ENCODE measurements around the gene CCNT1.
"Not testable (repeated sequence)": the region's sequence is repeated elsewhere in the genome, so short reads cannot be mapped to it uniquely, and the experiment has no call there.

The CCNT1 gene

DNA sequence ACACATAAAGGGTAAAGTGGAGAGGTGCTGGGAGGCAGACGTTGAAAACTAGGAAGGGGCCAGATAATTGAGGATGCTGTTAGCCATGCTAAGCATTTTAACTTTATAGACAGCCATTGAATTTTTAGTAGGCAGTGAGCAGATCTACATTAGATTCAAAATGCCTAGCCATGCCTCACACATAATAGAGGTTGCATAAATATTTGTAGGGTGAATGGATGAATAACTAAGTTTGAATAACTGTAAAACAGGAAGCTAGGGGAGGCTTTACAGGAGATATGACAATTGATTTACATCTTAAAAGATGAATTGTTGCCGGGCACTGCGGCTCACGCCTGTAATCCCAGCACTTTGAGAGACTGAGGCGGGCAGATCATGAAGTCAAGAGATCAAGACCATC, 12.3 kb upstream of the CCNT1 start:
- H3K9ac ChIP-seq (ENCODE audit: low read length in 2 of 2) = no peak overlapping the region
- H3K4me3 ChIP-seq (ENCODE audit: low read length in 2 of 2) = no peak overlapping the region
- H3K36me3 ChIP-seq (ENCODE audit: control insufficient read depth in 2 of 2, insufficient read depth in 2 of 2, low read length in 2 of 2) = no peaks in the 10 kb centered on the region
- H3K27me3 ChIP-seq (ENCODE audit: control insufficient read depth in 1 of 2, insufficient read depth in 2 of 2, low read length in 2 of 2) = peaks cover 0 to 3% of the 10 kb centered on the region in 2 donors
- no peak overlapping the region for H3K27ac ChIP-seq (ENCODE audit: low read length)
- no peaks in the 10 kb centered on the region for H3K9me3 ChIP-seq (ENCODE audit: control insufficient read depth in 2 of 2, low read length in 2 of 2)
- no peaks in the 10 kb centered on the region for H3K4me1 ChIP-seq (ENCODE audit: control insufficient read depth, insufficient read depth, low read length)

DNA sequence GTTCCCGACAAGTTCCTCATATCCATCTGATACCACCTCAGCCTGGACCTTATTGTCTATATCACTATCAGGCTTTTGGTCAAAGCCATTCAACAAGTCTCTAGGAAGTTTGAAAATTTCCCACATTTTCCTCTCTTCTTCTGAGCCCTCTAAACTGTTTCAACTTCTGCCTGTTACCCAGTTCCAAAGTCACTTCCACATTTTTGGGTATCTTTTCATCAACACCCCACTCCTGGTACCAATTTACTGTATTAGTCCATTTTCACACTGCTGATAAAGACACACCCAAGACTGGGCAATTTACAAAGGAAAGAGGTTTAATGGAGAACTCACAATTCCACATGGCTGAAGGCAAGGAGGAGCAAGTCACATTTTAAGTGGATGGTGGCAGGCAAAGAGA, 4.2 kb upstream of the CCNT1 start:
- not testable (repeated sequence) for H3K36me3 ChIP-seq (ENCODE audit: control insufficient read depth in 2 of 2, insufficient read depth in 2 of 2, low read length in 2 of 2); H3K9ac ChIP-seq (ENCODE audit: low read length in 2 of 2); H3K9me3 ChIP-seq (ENCODE audit: control insufficient read depth in 2 of 2, low read length in 2 of 2)

DNA sequence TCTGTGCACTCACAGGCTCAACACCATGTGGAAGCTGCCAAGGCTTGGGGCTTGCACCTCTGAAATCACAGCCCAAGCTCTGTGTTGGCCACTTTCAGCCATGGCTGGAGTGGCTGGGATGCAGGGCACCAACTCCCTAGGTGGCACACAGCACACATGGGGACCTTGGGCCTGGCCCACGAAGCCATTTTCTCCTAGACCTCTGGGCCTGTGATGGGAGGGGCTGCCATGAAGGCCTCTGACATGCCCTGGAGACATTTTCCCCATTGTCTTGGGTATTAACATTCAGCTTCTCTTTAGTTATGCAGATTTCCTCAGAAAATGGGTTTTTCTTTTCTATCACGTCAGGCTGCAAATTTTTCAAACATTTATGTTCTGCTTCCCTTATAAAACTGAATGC, 3.7 kb upstream of the CCNT1 start:
- H3K36me3 ChIP-seq (ENCODE audit: control insufficient read depth in 2 of 2, insufficient read depth in 2 of 2, low read length in 2 of 2); H3K4me1 ChIP-seq (ENCODE audit: control insufficient read depth, insufficient read depth, low read length); H3K9ac ChIP-seq (ENCODE audit: low read length in 2 of 2); H3K27me3 ChIP-seq (ENCODE audit: control insufficient read depth in 1 of 2, insufficient read depth in 2 of 2, low read length in 2 of 2); H3K9me3 ChIP-seq (ENCODE audit: control insufficient read depth in 2 of 2, low read length in 2 of 2); H3K27ac ChIP-seq (ENCODE audit: low read length); H3K4me3 ChIP-seq (ENCODE audit: low read length in 2 of 2): not testable (repeated sequence)

More for the DNA sequence above, 4.2 kb upstream of the CCNT1 start:
- not testable (repeated sequence) for H3K27me3 ChIP-seq (ENCODE audit: control insufficient read depth in 1 of 2, insufficient read depth in 2 of 2, low read length in 2 of 2); H3K4me3 ChIP-seq (ENCODE audit: low read length in 2 of 2); H3K27ac ChIP-seq (ENCODE audit: low read length); H3K4me1 ChIP-seq (ENCODE audit: control insufficient read depth, insufficient read depth, low read length)

DNA sequence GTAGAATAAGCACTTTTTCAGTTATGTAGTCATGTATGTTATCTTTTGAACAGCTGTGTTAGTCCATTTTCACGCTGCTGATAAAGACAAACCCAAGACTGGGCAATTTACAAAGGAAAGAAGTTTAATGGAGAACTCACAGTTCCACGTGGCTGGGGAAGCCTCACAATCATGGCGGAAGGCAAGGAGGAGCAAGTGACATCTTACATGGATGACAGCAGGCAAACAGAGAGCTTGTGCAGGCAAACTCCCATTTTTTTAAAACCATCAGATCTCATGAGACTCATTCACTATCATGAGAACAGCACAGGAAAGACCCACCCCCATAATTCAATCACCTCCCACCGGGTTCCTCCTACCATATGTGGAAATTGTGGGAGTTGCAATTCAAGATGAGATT, 2.5 kb upstream of the CCNT1 start:
- H3K4me1 ChIP-seq (ENCODE audit: control insufficient read depth, insufficient read depth, low read length) = peaks cover 20% of the 10 kb centered on the region
- H3K4me3 ChIP-seq (ENCODE audit: low read length in 2 of 2); H3K27me3 ChIP-seq (ENCODE audit: control insufficient read depth in 1 of 2, insufficient read depth in 2 of 2, low read length in 2 of 2); H3K27ac ChIP-seq (ENCODE audit: low read length); H3K36me3 ChIP-seq (ENCODE audit: control insufficient read depth in 2 of 2, insufficient read depth in 2 of 2, low read length in 2 of 2); H3K9ac ChIP-seq (ENCODE audit: low read length in 2 of 2); H3K9me3 ChIP-seq (ENCODE audit: control insufficient read depth in 2 of 2, low read length in 2 of 2): not testable (repeated sequence)

DNA sequence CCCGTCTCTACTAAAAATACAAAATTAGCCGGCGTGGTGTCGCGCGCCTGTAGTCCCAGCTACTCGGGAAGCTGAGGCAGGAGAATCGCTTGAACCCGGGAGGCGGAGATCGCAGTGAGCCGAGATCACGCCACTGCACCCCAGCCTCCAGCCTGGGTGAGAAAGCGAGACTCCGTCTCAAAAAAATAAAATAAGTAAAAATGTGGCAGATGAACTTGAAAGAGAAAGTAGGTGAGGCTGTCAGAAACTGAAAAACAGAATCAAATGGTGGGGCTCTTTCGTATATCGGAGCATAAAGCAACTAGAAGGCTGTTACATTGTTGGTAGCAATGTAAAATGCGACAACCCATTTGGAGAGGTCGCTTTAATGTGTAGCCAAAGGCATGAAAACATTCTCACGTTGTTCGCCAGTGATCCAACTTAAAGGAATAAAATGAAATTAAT, 767 bp upstream of the CCNT1 start:
- Histone ChIP-seq H3K36me3 (ENCODE audit: control insufficient read depth in 2 of 2, insufficient read depth in 2 of 2, low read length in 2 of 2) (peaks cover 8 to 9% of the 10 kb centered on the region in 2 donors), H3K9me3 (ENCODE audit: control insufficient read depth in 2 of 2, low read length in 2 of 2) (peaks cover 2 to 4% of the 10 kb centered on the region in 2 donors), H3K27ac (ENCODE audit: low read length) (peak overlapping the region; percentile 99), H3K4me3 (ENCODE audit: low read length in 2 of 2) (peak overlapping the region; percentile 96 to 98), H3K27me3 (ENCODE audit: control insufficient read depth in 1 of 2, insufficient read depth in 2 of 2, low read length in 2 of 2) (no peaks in the 10 kb centered on the region), H3K9ac (ENCODE audit: low read length in 2 of 2) (peak overlapping the region; percentile 82 to 99), H3K4me1 (ENCODE audit: control insufficient read depth, insufficient read depth, low read length) (peaks cover 26% of the 10 kb centered on the region)

DNA sequence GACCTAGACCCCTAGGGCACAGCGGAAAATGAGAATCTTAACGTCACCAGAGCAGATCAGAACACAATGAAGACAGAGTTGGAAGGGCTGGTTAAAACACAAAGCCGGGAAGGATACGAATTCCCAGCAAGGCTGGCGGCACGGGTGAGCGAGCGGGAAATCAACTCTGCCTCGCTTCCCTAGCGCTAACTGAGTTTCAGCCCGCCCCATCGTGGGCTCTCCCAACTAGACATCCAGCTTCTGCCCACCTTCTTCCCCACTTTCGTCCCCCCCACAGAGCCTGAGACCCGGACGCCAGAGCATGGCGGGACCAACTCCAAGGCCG, 377 bp downstream of the CCNT1 start:
- Histone ChIP-seq H3K9ac (ENCODE audit: low read length in 2 of 2) (peak overlapping the region; percentile 99), H3K4me1 (ENCODE audit: control insufficient read depth, insufficient read depth, low read length) (peaks cover 26% of the 10 kb centered on the region)

DNA sequence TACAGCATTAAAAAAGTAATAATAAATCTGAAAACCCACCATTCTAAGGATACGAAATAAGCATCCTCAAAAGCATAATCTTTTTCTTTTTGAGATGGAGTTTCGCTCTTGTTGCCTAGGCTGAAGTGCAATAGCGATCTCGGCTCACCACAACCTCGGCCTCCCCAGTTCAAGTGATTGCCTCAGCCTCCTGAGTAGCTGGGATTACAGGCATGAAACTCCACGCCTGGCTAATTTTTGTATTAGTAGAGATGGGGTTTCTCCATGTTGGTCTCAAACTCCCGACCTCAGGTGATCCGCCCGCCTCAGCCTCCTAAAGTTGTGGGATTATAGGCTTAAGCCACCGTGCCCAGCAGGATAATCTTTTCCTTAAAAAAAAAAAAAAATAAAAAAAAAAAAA, 4.3 kb downstream of the CCNT1 start:
- H3K36me3 ChIP-seq (ENCODE audit: control insufficient read depth in 2 of 2, insufficient read depth in 2 of 2, low read length in 2 of 2) = peaks cover 8 to 22% of the 10 kb centered on the region in 2 donors

More for the DNA sequence above, 377 bp downstream of the CCNT1 start:
- H3K9me3 ChIP-seq (ENCODE audit: control insufficient read depth in 2 of 2, low read length in 2 of 2) = peaks cover 2 to 4% of the 10 kb centered on the region in 2 donors
- peak overlapping the region; percentile 96 to 98 for H3K4me3 ChIP-seq (ENCODE audit: low read length in 2 of 2)
- peaks cover 8 to 14% of the 10 kb centered on the region in 2 donors for H3K36me3 ChIP-seq (ENCODE audit: control insufficient read depth in 2 of 2, insufficient read depth in 2 of 2, low read length in 2 of 2)
- H3K27me3 ChIP-seq (ENCODE audit: control insufficient read depth in 1 of 2, insufficient read depth in 2 of 2, low read length in 2 of 2) = no peaks in the 10 kb centered on the region
- peak overlapping the region; percentile 99 for H3K27ac ChIP-seq (ENCODE audit: low read length)

DNA sequence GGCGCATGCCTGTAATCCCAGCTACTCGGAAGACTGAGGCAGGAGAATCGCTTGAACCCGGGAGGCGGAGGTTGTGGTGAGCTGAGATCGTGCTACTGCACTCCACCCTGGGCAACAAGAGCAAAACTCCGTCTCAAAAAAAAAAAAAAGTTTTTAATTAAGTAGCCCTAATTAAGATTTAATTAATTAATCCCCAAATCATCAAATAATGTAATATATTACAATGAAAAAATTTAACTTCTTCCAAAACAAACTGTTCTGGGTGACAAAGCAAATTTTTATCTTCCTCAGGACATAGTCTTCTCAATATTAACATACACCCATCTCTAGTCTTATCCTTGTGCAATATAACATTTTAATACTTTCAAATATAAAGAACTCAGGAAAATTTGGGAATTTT, 17.7 kb downstream of the CCNT1 start:
- not testable (repeated sequence) for H3K4me3 ChIP-seq (ENCODE audit: low read length in 2 of 2)
- H3K36me3 ChIP-seq (ENCODE audit: control insufficient read depth in 2 of 2, insufficient read depth in 2 of 2, low read length in 2 of 2) = peaks cover 22 to 25% of the 10 kb centered on the region in 2 donors

More for the DNA sequence above, 4.3 kb downstream of the CCNT1 start:
- Histone ChIP-seq H3K27me3 (ENCODE audit: control insufficient read depth in 1 of 2, insufficient read depth in 2 of 2, low read length in 2 of 2) (no peaks in the 10 kb centered on the region), H3K27ac (ENCODE audit: low read length) (no peak overlapping the region), H3K9me3 (ENCODE audit: control insufficient read depth in 2 of 2, low read length in 2 of 2) (no peaks in the 10 kb centered on the region), H3K4me1 (ENCODE audit: control insufficient read depth, insufficient read depth, low read length) (peaks cover 26% of the 10 kb centered on the region), H3K9ac (ENCODE audit: low read length in 2 of 2) (no peak overlapping the region), H3K4me3 (ENCODE audit: low read length in 2 of 2) (no peak overlapping the region)

DNA sequence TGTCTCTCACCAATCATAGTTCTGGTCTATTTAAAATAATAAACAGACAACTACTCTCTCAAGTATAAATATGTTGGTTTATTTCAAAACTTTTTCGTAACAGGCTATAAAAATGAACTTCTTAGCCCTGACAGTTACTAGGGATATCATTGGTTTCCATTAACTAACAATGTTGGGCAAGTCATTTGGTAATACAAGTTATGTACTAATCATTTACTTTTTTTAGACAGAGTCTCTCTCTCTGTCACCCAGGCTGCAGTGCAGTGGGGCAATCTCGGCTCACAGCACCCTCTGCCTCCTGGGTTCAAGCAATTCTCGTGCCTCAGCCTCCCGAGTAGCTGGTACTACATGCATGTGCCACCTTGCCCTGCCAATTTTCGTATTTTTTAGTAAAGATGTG, 19.9 kb downstream of the CCNT1 start:
- Histone ChIP-seq H3K27ac (ENCODE audit: low read length) (no peak overlapping the region), H3K4me3 (ENCODE audit: low read length in 2 of 2) (no peak overlapping the region), H3K9me3 (ENCODE audit: control insufficient read depth in 2 of 2, low read length in 2 of 2) (no peaks in the 10 kb centered on the region), H3K4me1 (ENCODE audit: control insufficient read depth, insufficient read depth, low read length) (no peaks in the 10 kb centered on the region), H3K27me3 (ENCODE audit: control insufficient read depth in 1 of 2, insufficient read depth in 2 of 2, low read length in 2 of 2) (no peaks in the 10 kb centered on the region), H3K36me3 (ENCODE audit: control insufficient read depth in 2 of 2, insufficient read depth in 2 of 2, low read length in 2 of 2) (peaks cover 28 to 44% of the 10 kb centered on the region in 2 donors), H3K9ac (ENCODE audit: low read length in 2 of 2) (no peak overlapping the region)

More for the DNA sequence above, 17.7 kb downstream of the CCNT1 start:
- H3K27me3 ChIP-seq (ENCODE audit: control insufficient read depth in 1 of 2, insufficient read depth in 2 of 2, low read length in 2 of 2); H3K27ac ChIP-seq (ENCODE audit: low read length); H3K9me3 ChIP-seq (ENCODE audit: control insufficient read depth in 2 of 2, low read length in 2 of 2); H3K4me1 ChIP-seq (ENCODE audit: control insufficient read depth, insufficient read depth, low read length); H3K9ac ChIP-seq (ENCODE audit: low read length in 2 of 2): not testable (repeated sequence)

- Histone ChIP-seq H3K27me3 (ENCODE audit: control insufficient read depth in 1 of 2, insufficient read depth in 2 of 2, low read length in 2 of 2) (no peaks in the 10 kb centered on the region), H3K9me3 (ENCODE audit: control insufficient read depth in 2 of 2, low read length in 2 of 2) (no peaks in the 10 kb centered on the region), H3K36me3 (ENCODE audit: control insufficient read depth in 2 of 2, insufficient read depth in 2 of 2, low read length in 2 of 2) (peaks cover 28 to 44% of the 10 kb centered on the region in 2 donors), H3K4me1 (ENCODE audit: control insufficient read depth, insufficient read depth, low read length) (no peaks in the 10 kb centered on the region), H3K9ac (ENCODE audit: low read length in 2 of 2) (no peak overlapping the region), H3K27ac (ENCODE audit: low read length) (no peak overlapping the region), H3K4me3 (ENCODE audit: low read length in 2 of 2) (no peak overlapping the region)
These were observed 20.6 kb downstream of the CCNT1 start for GRCh38 chr12:48695859-48696258.

DNA sequence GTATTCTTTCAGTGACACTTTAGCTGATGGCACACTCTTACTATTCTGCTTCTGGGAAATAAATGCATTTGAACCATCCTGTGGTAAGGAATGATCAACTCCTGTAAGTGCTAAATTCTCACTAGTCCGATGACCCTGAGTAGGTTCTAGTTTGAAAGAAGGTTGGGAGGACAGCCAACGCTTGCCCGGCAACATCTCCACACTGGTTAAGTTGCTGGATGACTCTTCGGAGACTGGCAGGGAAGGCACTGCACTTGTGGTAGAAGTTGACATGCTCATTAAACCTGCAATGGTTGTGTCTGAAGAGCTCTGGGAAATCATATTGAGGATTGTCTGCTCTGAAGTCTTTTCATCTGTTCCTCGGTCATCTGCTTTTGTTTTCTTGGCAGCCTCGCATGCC, 22.5 kb downstream of the CCNT1 start:
- H3K27ac ChIP-seq (ENCODE audit: low read length) = no peak overlapping the region
- H3K9me3 ChIP-seq (ENCODE audit: control insufficient read depth in 2 of 2, low read length in 2 of 2) = no peaks in the 10 kb centered on the region
- H3K4me3 ChIP-seq (ENCODE audit: low read length in 2 of 2) = no peak overlapping the region
- H3K36me3 ChIP-seq (ENCODE audit: control insufficient read depth in 2 of 2, insufficient read depth in 2 of 2, low read length in 2 of 2) = peaks cover 26 to 44% of the 10 kb centered on the region in 2 donors
- no peak overlapping the region for H3K9ac ChIP-seq (ENCODE audit: low read length in 2 of 2)
- H3K27me3 ChIP-seq (ENCODE audit: control insufficient read depth in 1 of 2, insufficient read depth in 2 of 2, low read length in 2 of 2) = no peaks in the 10 kb centered on the region
- peaks cover 4% of the 10 kb centered on the region for H3K4me1 ChIP-seq (ENCODE audit: control insufficient read depth, insufficient read depth, low read length)
